Stimulated activated CD4-positive, alpha-beta T cell treated with anti-CD3 and anti-CD28 coated beads, Interleukin-1b, Interleukin-23, amount 100 ng/mL, for 1 hour (primary cell): ENCODE measurements around the gene ZNF516.

Experiments used
- DNase-seq, 2 donors: peaks; one replicate each; pipeline ENCODE4 v3.0.0-alpha.2; 2020; ENCODE audit warnings: low read depth in 2 of 2

ZNF516 gene

GRCh38 chr18:76471593-76471992 lies 23.4 kb downstream of the ZNF516 start:
- no peak for DNase-seq

GRCh38 chr18:76468345-76469304 lies 26.4 kb downstream of the ZNF516 start:
- no peak for DNase-seq

GRCh38 chr18:76467371-76468190 lies 27.5 kb downstream of the ZNF516 start:
- DNase-seq = no peak

DNA sequence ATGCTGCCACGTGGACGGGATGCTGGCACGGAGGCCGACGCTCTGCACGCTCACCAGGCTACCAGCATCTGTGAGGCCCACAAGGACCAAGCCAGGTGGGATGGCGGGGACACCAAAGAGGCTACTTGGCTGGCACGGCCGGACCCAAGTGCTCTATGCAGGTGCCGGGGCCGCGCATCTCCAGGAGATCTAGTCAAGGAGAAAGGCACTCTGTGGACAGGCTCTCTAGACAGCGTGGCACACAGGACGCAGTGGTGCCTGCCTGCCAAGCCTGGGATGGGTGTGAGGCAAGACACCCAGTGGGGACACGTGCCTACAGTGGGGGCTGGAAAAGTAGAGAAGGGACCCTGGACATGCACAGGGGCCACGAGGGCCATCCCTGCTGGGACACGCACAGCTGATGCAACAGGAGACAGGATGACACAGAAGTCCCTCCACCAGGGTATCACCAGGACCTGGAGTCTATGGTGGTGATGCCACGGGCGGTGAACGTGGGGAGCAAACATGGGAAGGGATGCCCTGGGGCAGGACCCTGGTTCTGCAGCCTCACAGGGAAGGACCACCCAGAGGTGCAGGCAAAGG lies 28.5 kb downstream of the ZNF516 start:
- no peak for DNase-seq

DNA sequence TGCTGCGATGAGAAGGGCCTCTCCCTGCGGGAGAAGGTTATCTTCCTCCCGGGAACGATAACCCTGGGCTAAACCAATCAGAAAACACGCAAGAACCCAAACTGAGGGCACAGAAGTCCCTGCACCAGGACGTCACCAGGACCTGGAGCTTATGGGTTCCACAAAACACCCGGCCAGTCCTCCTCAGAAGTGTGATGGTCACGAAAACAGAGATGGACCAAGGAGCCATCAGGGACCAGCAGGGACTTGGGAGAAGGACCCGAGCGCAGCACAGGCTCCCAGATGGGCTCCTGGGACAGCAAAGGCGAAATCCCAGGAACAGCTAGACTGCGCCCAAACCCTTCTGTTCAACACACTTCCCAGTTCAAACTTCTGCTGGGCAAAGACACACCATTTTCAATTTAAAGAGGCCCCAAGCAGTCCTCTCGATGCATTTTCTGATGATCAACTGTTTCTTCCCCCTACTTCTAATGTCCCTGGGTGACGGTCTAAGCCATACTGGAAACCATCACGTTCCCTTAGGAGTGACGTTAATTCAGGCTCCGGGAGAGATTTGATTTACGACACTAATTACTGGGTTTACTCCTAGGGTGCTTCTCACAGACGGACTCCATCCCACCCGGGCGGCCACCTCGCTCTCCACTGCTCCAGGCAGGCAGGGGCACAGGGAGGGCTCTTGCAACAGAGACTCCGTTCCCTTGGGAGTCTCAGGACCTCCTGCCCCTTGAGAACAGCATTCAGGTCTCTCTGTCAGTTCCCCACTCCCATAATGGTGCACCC lies 29.2 kb downstream of the ZNF516 start:
- DNase-seq = no peak

DNA sequence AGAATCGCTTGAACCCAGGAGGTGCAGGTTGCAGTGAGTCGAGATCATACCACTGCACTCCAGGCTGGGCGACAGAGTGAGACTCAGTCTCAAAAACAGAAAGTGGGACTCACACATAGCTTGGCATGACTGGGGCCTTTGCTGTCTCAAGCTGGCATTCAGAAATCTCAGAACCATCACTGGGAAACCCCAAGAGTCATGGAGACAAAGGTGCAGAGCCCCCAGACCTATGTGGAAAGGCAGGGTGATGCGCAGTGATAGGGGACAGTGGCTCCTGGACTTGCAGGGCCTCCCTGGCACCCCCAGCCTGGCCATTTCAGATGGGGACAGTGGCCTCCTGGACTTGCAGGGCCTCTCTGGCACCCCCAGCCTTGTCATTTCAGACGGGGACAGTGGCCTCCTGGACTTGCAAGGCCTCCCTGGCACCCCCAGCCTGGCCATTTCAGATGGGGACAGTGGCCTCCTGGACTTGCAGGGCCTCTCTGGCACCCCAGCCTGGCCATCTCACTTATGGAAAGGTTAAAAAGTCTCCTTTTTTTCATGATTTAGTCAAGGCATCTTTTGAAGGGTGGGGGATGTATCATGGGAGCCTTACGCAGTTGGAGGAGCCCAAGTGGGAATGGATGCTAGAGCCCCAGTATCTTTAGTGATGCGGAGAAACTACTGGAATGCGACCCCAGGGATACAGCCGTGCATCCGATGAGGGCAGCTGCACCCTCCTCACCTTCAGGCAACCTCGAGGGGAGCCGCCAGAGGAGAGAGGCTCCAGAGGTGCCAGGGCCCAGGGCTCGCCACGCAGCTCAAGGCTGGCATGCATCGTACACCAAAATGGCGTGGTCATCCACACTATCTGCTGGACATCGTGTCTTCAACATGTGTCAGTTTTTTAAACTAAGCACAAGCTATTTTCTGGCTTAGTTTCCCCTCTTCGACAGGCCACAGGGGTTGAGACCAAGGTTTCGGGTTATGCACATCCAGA lies 30.5 kb downstream of the ZNF516 start:
- DNase-seq = no peak

- DNase-seq = no peak
Measured at GRCh38 chr18:76463872-76464271, 31.2 kb downstream of the ZNF516 start.

DNA sequence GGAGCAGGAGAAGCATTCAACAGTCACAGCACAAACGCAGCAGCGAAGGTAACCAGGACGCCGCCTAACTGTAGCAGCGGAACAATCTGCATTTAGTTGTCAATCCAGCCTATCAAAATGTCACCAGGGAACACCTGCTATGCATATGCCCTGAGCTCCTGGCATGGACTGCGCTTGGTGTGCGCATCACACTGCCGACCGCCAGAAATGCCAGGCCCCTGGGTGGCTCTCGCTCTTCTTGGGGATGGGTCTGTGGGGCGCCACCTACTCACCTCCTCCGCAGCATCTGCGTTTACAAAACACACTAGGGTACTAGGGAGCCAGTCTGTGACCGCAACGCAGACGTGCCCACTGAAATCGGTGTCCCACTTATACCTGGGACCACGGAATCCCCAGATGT lies 31.7 kb downstream of the ZNF516 start:
- DNase-seq = no peak

GRCh38 chr18:76462326-76462694 lies 32.7 kb downstream of the ZNF516 start:
- no peak for DNase-seq

DNA sequence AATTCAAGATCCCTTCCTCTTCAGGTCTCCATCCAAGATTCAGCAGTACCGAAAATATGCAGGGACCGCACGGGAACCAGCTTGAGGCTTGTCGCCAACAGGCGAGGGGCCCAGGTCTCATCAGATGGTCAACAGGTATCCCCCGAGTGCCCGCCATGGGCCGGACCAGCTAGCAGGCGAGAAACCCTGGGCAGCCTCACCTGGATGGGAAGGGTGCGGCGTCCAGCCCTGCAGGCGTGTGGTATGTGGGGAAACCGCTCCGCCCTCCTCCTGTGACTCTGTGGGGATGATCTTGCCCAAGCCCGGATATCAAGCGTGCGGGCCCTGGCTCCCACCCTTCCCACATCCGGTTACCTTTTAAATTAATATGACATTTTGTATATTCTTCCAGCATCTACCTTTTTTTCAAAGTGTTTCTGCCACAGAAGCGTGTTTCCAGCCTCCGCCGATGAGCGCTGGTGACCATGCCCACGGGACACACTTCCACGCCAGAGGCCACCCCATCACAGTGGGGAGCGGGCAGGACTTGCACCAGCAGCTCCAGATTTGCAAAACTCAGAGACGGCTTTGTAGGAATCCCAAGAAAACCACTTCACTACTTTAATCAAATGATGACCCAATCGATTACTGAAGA lies 33.2 kb downstream of the ZNF516 start:
- no peak for DNase-seq

DNA sequence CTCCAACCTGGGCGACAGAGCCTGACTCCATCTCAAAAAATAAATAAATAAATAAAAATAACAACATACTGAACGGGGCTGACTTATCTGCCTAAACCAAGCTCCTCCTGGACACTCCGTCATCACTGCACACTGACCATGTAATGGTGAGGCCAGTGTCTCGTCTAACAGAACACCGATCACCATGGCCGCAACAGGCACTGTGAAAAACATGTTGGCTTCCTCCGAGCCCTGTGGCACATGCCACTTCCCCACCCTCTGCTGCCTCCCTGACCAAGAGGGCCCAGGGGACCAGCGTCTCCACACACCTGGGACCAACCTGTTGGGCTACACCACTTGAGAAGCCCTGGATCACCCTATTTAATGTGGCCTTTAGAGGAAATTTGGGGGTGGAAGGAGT lies 33.9 kb downstream of the ZNF516 start:
- no peak for DNase-seq

DNA sequence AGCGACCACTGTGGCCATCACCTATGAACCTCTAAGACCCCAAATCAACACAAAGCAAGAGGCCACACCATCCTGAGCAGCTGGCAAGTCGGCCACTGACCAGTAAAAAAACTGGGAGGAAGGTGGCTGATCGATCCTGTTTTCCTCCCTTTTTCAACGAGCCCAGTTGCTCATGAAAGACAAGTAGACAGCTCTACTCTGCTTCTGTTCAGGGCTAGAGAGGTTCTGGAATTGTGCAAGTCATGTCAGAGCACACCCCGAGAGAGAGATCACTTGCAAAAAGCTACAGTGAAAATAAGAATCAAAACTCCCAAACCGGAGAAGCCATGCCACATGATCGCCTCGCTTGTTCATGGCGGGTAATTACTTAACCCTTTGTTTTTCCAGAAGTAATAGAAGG lies 34.6 kb downstream of the ZNF516 start:
- DNase-seq = no peak

- no peak for DNase-seq
Measured at GRCh38 chr18:76459687-76460350, 35.2 kb downstream of the ZNF516 start.

DNA sequence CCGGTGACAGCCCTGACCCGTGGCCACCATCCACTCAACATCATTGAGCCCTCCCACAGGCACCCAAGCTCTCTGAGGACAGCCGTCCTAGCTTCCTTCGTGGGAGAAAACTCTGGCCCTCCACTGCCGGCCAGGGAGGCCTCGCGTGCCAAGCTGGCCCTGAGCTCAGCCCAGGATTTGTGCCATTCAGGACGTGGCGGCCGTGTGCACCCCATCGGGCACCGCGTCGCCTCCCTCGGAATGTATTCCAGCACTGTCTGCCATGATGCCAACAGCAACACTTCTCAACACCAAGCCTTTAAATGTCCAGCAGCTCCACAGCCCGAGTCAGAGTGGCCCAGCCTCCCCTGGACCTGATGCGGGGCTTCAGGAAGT lies 35.7 kb downstream of the ZNF516 start:
- DNase-seq = no peak

DNA sequence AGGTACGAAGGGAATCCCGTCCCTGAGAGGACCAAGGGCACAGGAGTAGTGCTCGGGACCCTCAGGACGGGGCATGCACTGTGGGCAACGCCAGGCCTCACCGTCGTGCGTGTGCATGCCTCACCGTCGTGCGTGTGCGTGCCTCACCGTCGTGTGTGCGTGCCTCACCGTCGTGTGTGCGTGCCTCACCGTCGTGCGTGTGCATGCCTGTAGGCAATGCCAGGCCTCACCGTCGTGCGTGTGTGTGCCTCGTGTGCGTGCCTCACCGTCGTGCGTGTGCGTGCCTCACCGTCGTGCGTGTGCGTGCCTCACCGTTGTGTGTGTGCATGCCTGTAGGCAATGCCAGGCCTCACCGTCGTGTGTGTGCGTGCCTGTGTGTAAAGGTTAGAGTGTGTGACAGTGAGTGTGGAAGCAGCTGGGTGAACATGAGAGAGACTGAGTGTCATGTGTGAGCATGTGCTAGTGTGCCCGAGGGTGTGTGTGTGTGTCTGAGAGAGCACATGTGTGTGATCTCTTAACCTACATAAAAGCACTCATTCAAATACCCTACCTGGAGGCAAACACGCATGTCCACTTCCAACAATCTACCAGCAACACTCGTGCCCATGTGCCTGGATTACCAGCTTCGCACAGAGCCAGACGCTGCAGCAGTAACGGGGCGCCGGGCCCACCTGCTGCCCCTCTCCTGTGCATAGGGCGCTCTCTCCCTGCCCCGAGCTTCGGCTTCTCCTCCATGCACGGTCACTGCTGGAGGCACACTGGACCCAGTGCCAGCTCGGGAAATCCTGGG lies 36.3 kb downstream of the ZNF516 start:
- DNase-seq = no peak

GRCh38 chr18:76457957-76458356 lies 37.1 kb downstream of the ZNF516 start:
- DNase-seq = no peak

DNA sequence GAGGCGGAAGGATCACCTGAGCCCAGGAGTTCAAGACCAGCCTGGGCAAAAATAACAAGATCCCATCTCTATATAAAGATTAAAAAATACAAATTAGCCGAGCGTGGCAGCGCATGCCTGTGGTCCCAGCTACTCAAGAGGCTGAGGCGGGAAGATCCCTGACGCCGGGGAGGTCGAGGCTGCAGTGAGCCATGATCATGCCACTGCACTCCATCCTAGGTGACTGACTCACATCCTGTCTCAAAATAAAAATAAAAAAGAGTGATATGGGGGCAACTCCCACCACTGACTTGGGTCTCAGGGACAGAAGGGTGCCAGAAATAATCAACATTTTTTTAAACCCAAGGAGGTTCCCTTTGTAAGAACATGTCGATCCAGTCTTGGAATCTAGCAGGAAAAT lies 37.6 kb downstream of the ZNF516 start:
- no peak for DNase-seq

- no peak for DNase-seq
Measured at GRCh38 chr18:76456823-76457222, 38.2 kb downstream of the ZNF516 start.
